AG08396 (cell line): ENCODE results near the gene CYP4F8.
"Not testable (repeated sequence)": the region's sequence is repeated elsewhere in the genome, so short reads cannot be mapped to it uniquely, and the experiment has no call there.

ENCODE experiments used
- DNase-seq: peaks from one replicate; pipeline ENCODE4 v3.0.0; 2012; ENCODE audit warnings: low spot score, mixed read lengths

Gene CYP4F8

GRCh38 chr19:15614507-15615379 is at the start of gene CYP4F8:
CYP4F8 (plus strand) TSS chr19:15615218; CDS start chr19:15615617, 399 bp downstream.
- no peak for DNase-seq

GRCh38 chr19:15570420-15570819 is 44.6 kb upstream of the CYP4F8 start:
- DNase-seq, result no peak

GRCh38 chr19:15575406-15575805 is 39.6 kb upstream of the CYP4F8 start:
- DNase-seq, result no peak

- no peak for DNase-seq
Measured at GRCh38 chr19:15576526-15577156, 38.4 kb upstream of the CYP4F8 start.

- DNase-seq, result no peak
Measured at GRCh38 chr19:15577184-15577771, 37.7 kb upstream of the CYP4F8 start.

GRCh38 chr19:15583346-15583745 is 31.7 kb upstream of the CYP4F8 start:
- DNase-seq, result no peak

GRCh38 chr19:15584095-15584494 is 30.9 kb upstream of the CYP4F8 start:
- no peak for DNase-seq

GRCh38 chr19:15584541-15585115 is 30.4 kb upstream of the CYP4F8 start:
- DNase-seq, result peak; percentile 76

- no peak for DNase-seq
Measured at GRCh38 chr19:15587663-15588062, 27.4 kb upstream of the CYP4F8 start.

- no peak for DNase-seq
Measured at GRCh38 chr19:15588265-15588664, 26.8 kb upstream of the CYP4F8 start.

GRCh38 chr19:15589760-15590451 is 25.1 kb upstream of the CYP4F8 start:
- DNase-seq, result no peak

GRCh38 chr19:15591796-15592195 is 23.2 kb upstream of the CYP4F8 start:
- no peak for DNase-seq

GRCh38 chr19:15592506-15592905 is 22.5 kb upstream of the CYP4F8 start:
- not testable (repeated sequence) for DNase-seq

GRCh38 chr19:15593766-15594165 is 21.3 kb upstream of the CYP4F8 start:
- DNase-seq, result not testable (repeated sequence)

GRCh38 chr19:15595069-15595468 is 19.9 kb upstream of the CYP4F8 start:
- DNase-seq, result no peak

- not testable (repeated sequence) for DNase-seq
Measured at GRCh38 chr19:15607978-15608925, 6.8 kb upstream of the CYP4F8 start.

- DNase-seq, result no peak
Measured at GRCh38 chr19:15609261-15609660, 5.8 kb upstream of the CYP4F8 start.

- no peak for DNase-seq
Measured at GRCh38 chr19:15612342-15612741, 2.7 kb upstream of the CYP4F8 start.

GRCh38 chr19:15613338-15613737 is 1.7 kb upstream of the CYP4F8 start:
- no peak for DNase-seq

- DNase-seq, result no peak
Measured at GRCh38 chr19:15615526-15615925, 508 bp downstream of the CYP4F8 start.

GRCh38 chr19:15616183-15616582 is 1.2 kb downstream of the CYP4F8 start:
- DNase-seq, result no peak
